AG20443 (cell line): Measurements from ENCODE around the gene CNTN5.
A peak's percentile ranks its signal among the peaks of the same experiment; 100 is the strongest.

Experiments
- DNase-seq: peaks from one replicate; pipeline ENCODE4 v3.0.0; 2012; ENCODE audit warnings: low spot score, mixed read lengths

The CNTN5 gene

DNA sequence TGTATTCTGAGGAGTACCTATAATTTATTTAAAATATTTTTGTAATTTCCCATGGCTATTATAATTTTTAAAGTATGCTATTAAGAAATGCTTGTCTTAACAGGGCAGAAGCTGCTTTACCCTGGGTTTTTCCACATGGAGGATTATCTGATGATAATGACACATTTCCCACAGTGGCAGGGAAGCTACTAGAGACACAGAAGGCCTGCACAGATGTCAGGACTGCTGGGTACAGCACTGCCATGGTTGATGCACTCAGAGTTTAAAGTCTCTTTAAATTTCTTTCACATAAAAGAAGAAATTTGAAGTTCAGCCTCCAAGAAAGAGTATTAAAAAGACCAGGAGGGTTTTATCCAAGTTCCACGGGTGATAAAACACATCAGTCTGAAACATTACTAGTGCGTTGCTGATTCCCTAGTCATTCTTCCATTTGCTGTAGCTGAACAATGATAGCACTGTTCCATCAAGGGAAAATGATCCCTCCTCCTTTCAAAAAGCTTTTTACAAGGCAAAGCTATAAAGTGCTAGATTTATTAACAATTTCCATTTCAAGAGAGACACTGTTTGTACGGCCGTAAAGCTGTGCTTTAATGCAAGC is 363.0 kb downstream of the CNTN5 start:
- DNase-seq, result no peak

GRCh38 chr11:99391245-99391644 is 370.5 kb downstream of the CNTN5 start:
- no peak for DNase-seq

GRCh38 chr11:99406345-99406744 is 385.6 kb downstream of the CNTN5 start:
- no peak for DNase-seq

DNA sequence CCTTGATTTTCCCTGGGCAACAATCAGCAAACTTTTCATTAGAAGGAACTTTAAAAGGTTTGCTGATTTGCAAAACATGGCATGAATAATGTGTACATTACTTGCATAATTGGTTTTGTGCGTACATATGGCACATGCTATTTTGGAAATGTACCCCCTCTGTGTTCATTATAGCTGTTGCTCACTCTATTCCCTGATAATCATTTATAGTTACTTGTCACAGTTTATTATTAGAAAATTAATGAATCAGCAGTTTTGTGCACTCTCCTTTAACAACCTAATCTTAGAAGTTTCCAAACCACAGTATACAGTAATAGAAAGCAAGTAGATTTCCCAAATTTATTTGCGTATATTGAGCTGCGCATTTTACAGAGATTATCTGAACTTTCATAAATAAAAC is 389.9 kb downstream of the CNTN5 start:
- no peak for DNase-seq

GRCh38 chr11:99418927-99419720 is 398.4 kb downstream of the CNTN5 start:
- DNase-seq, result no peak

DNA sequence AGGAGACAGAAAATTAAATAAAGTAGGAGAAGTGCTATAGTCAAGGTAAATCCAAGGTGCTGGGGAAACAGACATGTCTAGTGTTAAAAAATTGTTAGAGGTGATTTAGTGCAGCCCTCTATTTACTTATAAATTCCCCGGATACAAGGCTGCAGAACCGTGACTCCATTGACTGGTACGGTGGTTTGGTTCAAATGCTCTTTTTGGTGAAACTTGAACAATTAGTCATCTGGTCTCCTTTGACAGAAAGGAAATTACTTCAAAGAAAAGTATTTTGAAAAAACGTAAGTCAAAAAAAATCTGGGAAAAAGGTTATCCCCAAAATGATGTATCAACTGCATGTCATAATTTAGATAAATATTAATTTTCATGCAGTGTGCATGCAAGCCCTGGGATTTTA is 399.2 kb downstream of the CNTN5 start:
- no peak for DNase-seq

GRCh38 chr11:99422581-99423427 is 402.1 kb downstream of the CNTN5 start:
- DNase-seq, result no peak

DNA sequence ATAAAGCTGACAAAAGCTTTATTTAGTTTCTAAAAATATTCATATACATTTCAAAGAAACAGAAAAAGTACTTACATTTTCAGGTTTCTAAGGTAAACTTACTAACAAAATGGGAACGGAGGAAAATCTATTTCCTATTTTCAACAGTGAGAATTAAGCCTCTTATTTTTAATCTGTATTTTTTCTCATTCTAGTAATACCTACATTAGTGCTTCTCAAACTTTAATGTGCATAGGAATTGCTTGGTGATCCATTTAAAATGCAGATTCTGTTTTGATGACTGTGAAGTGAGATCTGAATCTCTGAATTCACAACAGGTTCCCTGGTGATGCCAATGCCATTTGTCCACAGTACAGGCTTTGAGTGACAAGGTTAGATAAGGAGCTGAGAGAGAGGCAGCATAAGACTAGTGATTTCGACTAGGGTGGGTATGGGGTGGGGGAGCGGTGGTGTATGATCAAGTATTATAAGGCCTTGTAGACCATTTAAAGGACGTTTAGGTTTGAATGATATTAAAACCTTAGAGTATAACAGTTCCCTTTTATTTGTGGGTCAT is 402.8 kb downstream of the CNTN5 start:
- no peak for DNase-seq

GRCh38 chr11:99424313-99425084 is 403.8 kb downstream of the CNTN5 start:
- DNase-seq, result no peak

DNA sequence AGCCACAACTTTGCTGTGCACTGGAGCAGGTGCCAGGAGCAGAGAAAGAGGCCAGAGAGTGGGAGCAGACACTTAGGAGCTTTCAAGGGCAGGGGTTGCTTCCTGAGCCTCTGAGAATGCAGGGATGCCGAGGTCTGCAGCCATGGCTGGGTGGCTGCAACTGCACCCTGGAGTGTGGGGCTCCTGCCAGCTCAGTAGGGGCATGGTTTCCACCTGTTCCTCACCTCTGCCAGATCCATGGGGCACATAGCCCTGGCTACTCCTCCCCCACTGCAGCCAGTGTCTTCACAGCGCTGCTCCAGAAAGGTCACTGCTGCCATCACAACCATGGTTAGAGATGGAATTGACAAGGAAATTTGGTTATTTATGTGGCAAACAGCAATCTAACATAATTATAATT is 404.8 kb downstream of the CNTN5 start:
- DNase-seq, result no peak

- no peak for DNase-seq
These were observed 411.9 kb downstream of the CNTN5 start for GRCh38 chr11:99432677-99433076.

DNA sequence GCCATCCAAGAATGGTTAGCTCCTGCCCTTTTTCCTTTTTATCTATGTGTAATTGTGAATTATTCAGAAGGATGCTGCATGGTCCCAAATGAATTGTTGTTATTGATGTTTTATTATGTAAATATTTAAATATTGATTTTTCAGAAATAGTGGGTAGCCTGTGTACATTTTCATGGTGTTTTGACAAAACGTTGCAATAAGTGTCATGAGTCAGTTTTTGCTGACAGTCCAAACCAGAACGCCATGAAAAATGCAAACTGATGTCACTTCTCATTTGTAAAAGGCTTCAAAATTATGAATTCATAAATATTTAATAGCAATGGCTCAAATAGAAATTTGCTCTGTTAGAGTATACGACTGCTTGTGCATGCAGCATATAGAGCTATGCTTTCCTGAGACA is 422.5 kb downstream of the CNTN5 start:
- DNase-seq, result no peak

DNA sequence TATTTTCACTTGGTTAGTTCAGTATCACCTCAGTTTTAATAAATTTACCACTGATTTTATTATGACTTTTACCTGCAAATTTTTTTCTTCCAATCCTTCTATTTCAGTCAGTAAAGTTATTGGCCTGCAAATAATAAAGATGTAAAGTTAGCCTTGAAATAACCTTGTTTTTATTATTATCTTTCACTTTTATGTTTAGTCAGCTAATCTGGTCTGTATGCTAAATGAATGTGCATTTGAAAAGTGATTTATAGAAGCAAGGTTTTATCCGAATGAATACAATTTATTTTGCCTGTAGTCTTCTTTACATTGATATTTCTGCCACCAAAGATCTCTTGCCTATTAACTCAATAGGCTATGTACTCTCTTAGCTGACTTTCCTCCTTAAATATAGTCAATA is 425.7 kb downstream of the CNTN5 start:
- no peak for DNase-seq

GRCh38 chr11:99449345-99449744 is 428.6 kb downstream of the CNTN5 start:
- DNase-seq, result no peak

DNA sequence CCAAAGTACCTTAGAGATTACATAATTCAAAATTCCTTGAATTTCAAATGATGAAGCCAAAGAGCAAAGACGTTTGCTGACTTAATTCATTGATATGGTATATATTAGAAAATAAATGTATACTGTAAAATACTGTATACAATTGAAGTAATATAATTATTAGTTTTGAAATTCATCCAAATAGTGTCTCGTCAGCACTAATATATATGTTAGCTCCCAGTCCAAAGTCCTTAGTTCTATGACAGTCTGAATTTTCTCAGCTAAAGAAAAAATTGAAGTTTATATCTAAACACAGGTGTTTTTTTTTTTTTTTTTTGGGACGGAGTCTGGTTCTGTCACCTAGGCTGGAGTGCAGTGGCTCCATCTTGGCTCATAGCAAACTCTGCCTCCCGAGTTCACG is 431.3 kb downstream of the CNTN5 start:
- DNase-seq, result no peak

DNA sequence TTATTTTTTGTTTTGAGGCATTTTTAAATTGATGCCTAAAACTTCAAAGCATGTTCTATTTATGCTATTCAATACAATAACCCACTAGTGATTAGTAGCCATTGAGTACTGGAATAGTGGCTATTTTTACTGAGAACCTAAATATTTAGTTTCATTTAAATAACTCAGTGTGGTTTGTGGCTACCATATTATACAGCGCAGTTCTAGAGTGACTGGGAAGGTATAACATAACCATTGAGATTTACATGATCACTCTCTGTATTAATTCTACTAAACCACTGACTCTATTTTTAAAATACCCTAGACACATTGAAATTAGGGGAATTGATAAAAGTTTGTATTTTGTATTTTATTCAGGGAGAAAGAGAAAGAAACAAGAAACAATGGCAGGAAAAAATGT is 441.2 kb downstream of the CNTN5 start:
- no peak for DNase-seq

DNA sequence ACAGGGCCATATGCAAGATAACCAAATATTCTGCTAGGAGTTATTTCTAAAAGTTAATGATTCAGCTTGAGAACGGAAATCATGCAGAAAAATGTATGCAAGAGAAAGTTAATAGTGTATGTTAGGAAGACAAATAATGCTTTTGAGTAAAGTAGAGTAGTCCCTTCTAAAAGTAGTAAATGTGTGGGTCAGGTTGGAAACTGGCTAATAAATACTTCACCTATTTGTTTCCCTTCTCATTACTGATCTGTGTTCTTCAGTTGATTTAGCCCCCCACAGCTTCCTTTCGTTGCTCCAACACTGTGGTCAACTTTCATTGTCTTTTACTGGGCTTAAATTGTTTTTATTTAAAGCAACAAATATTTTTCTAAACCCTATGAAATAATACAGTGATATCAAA is 444.2 kb downstream of the CNTN5 start:
- no peak for DNase-seq

DNA sequence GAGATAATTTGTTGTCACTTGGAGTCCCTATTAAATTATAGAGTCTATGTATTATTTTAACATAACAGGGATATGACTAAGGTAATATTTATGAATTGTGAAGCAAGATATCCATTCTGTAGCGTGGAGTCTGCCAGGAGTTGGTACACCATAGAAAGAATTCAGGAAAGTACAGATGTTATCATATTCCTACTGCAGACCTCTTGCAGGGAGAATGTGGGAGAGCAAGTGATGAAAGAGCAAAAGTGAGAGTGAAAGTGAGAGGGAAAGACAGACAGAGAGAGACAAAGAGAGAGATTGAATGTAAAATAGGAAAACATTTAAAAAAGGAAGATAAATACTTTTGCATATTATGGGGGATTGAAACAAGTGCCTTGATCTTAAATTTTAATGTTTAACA is 468.8 kb downstream of the CNTN5 start:
- no peak for DNase-seq

DNA sequence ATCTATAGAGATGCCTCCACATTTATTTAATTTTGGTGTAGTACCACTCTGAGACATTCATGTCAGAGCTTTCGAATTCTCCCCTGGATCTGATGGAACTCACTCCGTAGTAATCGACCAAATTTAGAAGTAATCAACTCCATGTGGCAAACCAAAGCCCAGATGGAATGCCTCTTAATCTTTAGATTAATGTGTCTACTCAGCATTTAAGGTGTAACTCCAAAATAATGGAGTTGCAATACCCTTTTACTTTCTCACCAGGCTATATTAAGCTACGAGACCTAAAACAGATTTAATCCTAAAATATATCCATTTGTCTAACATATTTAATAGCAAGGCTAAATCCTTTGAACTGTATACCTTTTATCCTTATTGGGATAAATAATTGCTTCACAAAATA is 473.3 kb downstream of the CNTN5 start:
- DNase-seq, result no peak

DNA sequence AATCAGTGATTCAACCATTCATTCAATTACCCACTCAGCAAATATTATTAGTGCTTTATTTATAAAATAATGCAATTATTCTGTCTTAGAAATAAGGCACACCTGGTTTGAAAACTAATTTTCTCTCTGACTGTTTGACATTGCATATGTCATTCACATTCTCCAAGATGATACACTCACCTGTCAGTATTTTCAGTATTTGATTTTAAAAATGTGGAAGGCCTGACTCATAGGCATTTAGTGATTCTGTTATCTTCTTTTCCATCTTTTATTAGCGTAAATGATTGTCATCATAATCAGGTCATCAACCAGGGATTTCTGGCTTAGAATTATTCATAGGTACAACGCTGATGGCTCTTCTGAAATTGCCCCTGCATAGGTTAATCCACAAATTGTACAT is 480.9 kb downstream of the CNTN5 start:
- no peak for DNase-seq

DNA sequence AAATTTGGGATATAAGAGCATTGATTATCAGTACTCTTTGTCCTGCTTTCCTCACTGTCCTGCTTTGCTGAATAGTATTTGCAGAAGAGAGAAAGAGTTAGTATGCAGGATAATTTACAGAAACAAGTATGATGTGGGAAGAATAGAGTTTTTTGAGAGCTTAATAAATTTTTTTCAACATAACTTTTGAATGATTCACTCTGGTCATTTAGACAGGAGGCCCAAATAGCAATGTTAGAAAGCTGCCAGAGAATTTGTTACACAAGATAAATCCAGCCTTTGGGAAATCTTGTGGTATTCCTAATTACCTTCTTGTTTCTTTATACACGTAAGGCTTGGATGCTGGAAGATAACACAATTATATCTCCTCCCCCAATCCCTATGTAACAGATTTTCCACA is 484.6 kb downstream of the CNTN5 start:
- DNase-seq, result peak; percentile 5

GRCh38 chr11:99505831-99506230 is 485.1 kb downstream of the CNTN5 start:
- no peak for DNase-seq
